Lower lobe of right lung (tissue), 2 donors: Measurements from ENCODE around the gene ARMC5. TPM values are rescaled to one million over a fixed set of nuclear protein-coding genes. Genes with fewer than 3 reads are reported as not detected.
A peak's percentile ranks its signal among the peaks of the same experiment; 100 is the strongest.

Experiments used
- ATAC-seq, 2 donors: fragments of 200-7000 bp; cut with Tn5 transposase; one replicate each; pipeline ENCODE4 v1.9.1; 2020 to 2022; ENCODE audit warnings: mild to moderate bottlenecking in 2 of 2, moderate library complexity in 2 of 2
- DNase-seq: peaks from one replicate; pipeline ENCODE4 v3.0.0-alpha.2; 2020
- H3K27ac ChIP-seq: fragments of 200-600 bp; one replicate; pipeline ENCODE4 v1.8.0; 2022
- H3K27me3 ChIP-seq: fragments of 200-600 bp; one replicate; pipeline ENCODE4 v1.8.0; 2022; ENCODE audit warnings: low read depth
- H3K36me3 ChIP-seq: fragments of 200-600 bp; one replicate; pipeline ENCODE4 v1.8.0; 2022; ENCODE audit warnings: mild to moderate bottlenecking
- H3K4me1 ChIP-seq: fragments of 200-600 bp; one replicate; pipeline ENCODE4 v1.8.0; 2022
- H3K4me3 ChIP-seq: fragments of 200-600 bp; one replicate; pipeline ENCODE4 v1.8.0; 2022; ENCODE audit warnings: mild to moderate bottlenecking
- H3K9me3 ChIP-seq: fragments of 200-600 bp; one replicate; pipeline ENCODE4 v1.8.0; 2022
- intact Hi-C: fragments of 100-400 bp; cut with DNase I; formaldehyde crosslinking; loops from one replicate; pipeline ENCODE4 v1.11.0; 2022
- total RNA-seq: library from RNA; stranded (reverse); fragmentation: NEBNext Ultra II Directional; extraction: Animal tissue kit (Norgen Biotek cat#: 25700); gene quantifications from one replicate; pipeline ENCODE4 v1.2.1, GENCODE V29; 2021
- TF ChIP-seq, protein P1 (sequence below): fragments of 200-600 bp; IDR thresholded peaks from one replicate; pipeline ENCODE4 v1.8.0; 2022; ENCODE audit warnings: antibody characterized with exemption, mild to moderate bottlenecking
- donor health status: DM: no; HTN: yes; CAD: no; lungs with severe emphysema.

The ARMC5 gene
- total RNA-seq, 1 donor from 2014 or later, result 9.6 TPM

DNA sequence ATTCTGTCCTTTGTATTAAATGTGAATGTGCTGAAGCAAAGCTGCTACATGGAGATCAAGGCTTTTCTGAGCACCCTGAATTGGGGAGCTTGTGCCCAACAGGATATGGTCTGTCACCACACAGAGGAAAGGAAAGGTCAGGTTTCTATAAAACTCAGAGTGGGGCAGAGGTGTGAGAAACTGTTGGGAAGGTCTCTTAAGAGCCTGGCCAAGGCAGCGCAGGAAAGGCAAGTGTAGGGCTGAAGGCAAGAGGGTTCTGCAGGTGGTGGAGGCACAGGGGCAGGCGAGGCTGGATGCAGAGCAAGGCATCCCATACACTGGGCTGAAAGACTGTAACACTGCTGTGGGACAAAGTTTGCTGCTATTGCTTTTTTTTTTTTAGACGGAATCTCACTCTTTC lies 39.3 kb upstream of the ARMC5 start:
- TF ChIP-seq, protein P1, sequence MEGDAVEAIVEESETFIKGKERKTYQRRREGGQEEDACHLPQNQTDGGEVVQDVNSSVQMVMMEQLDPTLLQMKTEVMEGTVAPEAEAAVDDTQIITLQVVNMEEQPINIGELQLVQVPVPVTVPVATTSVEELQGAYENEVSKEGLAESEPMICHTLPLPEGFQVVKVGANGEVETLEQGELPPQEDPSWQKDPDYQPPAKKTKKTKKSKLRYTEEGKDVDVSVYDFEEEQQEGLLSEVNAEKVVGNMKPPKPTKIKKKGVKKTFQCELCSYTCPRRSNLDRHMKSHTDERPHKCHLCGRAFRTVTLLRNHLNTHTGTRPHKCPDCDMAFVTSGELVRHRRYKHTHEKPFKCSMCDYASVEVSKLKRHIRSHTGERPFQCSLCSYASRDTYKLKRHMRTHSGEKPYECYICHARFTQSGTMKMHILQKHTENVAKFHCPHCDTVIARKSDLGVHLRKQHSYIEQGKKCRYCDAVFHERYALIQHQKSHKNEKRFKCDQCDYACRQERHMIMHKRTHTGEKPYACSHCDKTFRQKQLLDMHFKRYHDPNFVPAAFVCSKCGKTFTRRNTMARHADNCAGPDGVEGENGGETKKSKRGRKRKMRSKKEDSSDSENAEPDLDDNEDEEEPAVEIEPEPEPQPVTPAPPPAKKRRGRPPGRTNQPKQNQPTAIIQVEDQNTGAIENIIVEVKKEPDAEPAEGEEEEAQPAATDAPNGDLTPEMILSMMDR, result no peak
- no peak for ATAC-seq
- H3K27me3 ChIP-seq, result no peaks in the 10 kb centered on the region

DNA sequence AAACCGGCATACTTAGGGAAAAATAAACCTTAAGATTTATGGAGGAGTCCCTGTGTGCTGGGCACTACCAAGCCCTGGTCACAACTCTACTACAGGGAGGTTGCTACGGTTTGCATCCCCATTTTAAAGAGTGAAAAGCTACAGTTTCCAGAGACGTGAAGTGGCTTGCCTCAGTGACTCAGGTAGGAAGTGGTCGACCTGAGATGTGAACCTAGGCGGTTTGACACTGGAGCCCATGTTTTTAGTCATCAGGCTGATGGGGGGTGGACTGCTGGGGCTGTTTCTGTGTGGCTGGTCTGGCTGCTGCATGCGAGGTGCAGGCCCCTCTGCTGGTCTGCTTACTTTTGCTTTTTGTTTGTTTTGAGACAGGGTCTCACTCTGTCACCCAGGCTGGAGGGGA lies 37.7 kb upstream of the ARMC5 start:
- Histone ChIP-seq H3K4me3 (no peak overlapping the region), H3K9me3 (no peaks in the 10 kb centered on the region), H3K27me3 (no peaks in the 10 kb centered on the region), H3K27ac (no peak overlapping the region), H3K36me3 (no peaks in the 10 kb centered on the region), H3K4me1 (no peaks in the 10 kb centered on the region)
- TF ChIP-seq, protein P1, result no peak
- no peak for DNase-seq
- ATAC-seq, result no peak
- intact Hi-C loops, result no loop called here

More for the DNA sequence above, 39.3 kb upstream of the ARMC5 start:
- Histone ChIP-seq H3K27ac (no peak overlapping the region), H3K36me3 (no peaks in the 10 kb centered on the region), H3K4me3 (no peak overlapping the region), H3K4me1 (no peaks in the 10 kb centered on the region), H3K9me3 (no peaks in the 10 kb centered on the region)
- intact Hi-C loops, result no loop called here
- DNase-seq, result no peak

DNA sequence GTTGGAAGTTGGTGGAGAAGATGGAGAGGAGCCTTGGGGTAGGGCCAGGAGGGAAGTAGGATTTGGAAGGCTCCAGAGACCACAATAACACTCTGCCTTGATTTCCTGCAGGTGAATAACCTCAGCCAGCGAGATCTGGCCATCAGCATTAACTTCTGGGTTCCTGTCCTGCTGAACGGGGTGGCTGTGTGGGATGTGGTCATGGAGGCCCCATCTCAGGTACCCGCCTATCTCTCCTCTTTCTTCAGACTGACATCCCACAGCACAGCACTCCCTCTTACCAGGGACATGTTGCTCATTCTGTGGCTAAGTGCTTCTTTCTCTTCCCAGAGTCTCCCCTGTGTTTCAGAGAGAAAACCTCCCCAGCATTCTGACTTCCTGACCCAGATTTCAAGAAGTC lies 36.1 kb upstream of the ARMC5 start:
- peaks cover 4% of the 10 kb centered on the region for H3K4me1 ChIP-seq
- H3K27ac ChIP-seq, result no peak overlapping the region
- DNase-seq, result no peak
- no peaks in the 10 kb centered on the region for H3K36me3 ChIP-seq
- TF ChIP-seq, protein P1, result no peak
- H3K4me3 ChIP-seq, result no peak overlapping the region
- H3K27me3 ChIP-seq, result no peaks in the 10 kb centered on the region
- intact Hi-C loops, result no loop called here
- no peaks in the 10 kb centered on the region for H3K9me3 ChIP-seq
- ATAC-seq, result no peak

DNA sequence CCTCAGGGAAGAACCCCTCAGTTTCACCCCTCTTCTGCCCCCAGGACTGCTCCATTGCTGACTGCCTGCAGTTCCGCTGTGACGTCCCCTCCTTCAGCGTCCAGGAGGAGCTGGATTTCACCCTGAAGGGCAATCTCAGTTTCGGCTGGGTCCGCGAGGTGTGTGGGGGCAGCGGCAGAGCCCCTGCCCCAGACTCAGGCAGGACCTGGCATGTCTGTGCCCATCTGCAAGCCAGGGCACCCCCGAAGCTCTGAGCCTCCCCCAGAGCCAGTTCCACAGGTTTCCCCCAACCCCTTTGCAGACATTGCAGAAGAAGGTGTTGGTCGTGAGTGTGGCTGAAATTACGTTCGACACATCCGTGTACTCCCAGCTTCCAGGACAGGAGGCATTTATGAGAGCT lies 35.5 kb upstream of the ARMC5 start:
- intact Hi-C loops, result no loop called here
- Histone ChIP-seq H3K27ac (no peak overlapping the region), H3K36me3 (no peaks in the 10 kb centered on the region), H3K27me3 (no peaks in the 10 kb centered on the region), H3K4me3 (no peak overlapping the region), H3K9me3 (no peaks in the 10 kb centered on the region), H3K4me1 (peaks cover 4% of the 10 kb centered on the region)
- DNase-seq (no peak), ATAC-seq (no peak)
- TF ChIP-seq, protein P1, result no peak

DNA sequence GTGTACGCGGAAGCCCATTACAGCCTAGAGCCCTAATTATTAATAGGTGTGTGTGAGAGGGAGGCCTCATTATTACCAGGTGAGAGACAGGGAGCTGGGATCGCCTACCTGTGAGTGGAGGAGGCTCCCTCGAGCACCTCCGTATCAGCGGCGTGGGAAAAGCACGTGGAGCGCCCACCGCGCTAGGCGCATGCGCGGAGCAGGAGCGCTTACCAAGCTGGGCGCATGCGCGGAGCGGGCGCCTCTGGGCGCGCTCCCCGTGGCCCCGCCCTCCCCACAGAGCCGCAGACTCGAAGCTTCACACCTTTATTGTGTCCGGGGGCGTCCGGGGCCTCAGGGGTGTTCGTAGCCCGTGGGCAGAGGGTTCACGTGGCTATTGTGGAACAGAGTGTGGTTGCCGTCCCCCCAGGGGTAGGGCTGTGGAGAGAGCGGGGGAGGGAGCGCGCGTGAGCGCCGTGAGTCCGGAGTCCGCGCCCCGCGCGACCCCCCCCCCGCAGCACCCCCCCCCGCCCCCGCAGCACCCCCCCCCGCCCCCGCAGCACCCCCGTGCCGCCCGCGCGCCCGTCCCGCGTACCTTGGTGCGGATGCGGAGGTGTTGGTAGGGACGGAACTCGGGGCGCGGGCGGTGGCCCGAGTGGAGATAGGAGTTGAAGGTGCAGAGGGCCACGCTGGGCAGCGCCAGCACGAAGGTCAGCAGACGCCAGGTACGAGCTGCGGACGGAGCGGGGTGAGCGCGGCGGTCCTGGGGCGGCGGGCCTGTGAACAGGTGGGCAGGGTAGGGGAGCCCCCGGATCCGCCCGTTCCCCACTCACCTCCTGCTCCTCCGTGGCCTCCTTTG lies 31.6 kb upstream of the ARMC5 start:
- peak; percentile 79 to 81 for ATAC-seq
- Histone ChIP-seq H3K4me3 (peak overlapping the region; percentile 52), H3K4me1 (peaks cover 4% of the 10 kb centered on the region), H3K27ac (no peak overlapping the region), H3K27me3 (no peaks in the 10 kb centered on the region), H3K36me3 (no peaks in the 10 kb centered on the region), H3K9me3 (no peaks in the 10 kb centered on the region)
- peak; percentile 74 for DNase-seq
- TF ChIP-seq, protein P1, result no peak
- intact Hi-C loops, result no loop called here
